GM19324 (cell line): ENCODE measurements around the gene GLMP.

Source experiments
- ATAC-seq: cut with Tn5 transposase; IDR thresholded peaks from one replicate; pipeline ENCODE4 v1.9.1; 2021; ENCODE audit warnings: mild to moderate bottlenecking, moderate library complexity; ENCODE audit not compliant: unreplicated experiment, low FRiP score

Gene GLMP

GRCh38 chr1:156253634-156254033 lies 41.8 kb downstream of the GLMP start:
- no peak for ATAC-seq

DNA sequence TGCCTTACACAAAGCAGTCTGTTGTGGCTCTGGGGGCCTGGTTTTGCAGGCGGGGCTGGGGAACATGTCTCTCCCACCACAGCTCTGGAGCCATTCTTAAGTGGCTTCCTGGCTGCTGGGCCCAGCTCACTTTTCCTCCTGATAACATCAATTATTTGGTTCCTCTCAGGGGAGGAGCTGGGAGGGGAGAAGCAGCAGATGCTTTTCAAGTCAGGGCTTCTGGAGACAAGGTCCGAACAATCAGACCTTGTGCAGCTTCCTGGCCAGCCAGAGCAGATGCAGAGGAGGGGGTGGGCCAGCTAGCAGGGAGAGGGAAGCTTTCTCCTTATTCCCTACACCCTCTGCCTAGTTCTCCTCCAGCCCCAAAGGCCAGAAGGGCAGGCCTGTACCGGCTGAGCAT lies 44.0 kb downstream of the GLMP start:
- ATAC-seq: no peak

DNA sequence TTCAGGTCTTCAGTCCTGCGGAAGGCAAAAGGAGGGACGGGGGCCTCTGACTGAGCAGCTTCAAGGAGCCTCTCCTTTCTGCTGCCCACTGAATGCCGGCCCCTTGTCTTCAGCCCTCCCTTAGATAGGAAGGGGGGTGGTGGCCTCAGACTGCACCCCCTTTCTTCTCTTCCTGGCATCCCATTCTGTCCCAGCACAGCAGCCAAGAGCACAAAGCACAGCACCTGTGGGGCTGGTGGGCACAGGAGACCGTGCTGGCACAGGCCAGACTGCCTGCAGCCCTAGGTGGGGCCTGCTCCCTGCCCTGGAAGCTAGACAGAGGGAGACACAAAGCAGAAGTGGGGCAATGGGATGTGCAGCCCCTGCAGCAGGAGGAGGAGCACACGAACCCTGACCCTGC lies 45.9 kb downstream of the GLMP start:
- ATAC-seq: no peak

- ATAC-seq: no peak
These were observed 47.2 kb downstream of the GLMP start for GRCh38 chr1:156248323-156248683.

DNA sequence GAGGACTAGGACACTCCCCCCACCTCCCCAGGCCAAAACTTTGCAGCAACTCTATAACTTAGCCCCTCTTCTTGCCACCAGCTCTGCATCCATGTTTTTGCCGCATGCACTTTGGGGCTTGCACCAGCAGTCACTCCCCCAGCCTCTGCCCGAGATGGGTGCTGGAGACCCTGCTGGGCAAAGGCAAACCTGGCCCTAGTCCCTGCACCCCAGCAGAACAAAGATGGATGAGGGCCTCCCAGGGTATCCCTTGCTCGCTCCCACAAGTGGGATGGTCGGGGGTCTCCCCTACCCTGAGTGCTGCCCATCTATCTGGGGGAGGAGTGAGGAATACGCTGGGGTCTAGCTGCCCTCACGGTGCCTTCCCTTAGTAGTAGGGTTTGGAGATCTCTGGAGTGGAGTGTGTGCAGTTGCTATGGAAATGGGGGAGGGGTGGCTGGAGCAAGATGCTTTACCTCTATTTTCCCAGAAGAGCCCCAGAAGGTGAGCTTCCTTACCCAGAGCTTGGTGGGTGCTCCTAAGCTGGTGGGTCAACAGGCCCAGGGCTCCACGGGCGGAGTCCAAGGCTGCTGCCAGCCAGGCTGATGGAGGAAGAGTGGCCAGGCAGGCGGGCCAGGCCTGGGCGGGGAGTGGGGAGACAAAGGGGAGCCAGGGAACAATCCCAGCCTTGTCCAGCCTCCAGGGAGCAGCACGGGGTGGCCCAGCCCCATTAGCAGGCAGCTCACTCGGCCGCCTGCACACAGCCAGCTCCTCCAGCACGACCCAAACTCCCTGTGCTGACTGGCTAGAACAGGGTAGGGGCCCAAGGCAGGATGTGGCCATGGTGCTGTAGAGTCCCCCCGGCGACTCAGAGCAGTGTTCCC lies 47.8 kb downstream of the GLMP start, which contains the start of gene PAQR6:
PAQR6 (minus strand) TSS at position 597 of the 863 bp plus-strand sequence. CDS start 1,325 bp downstream, outside the sequence.
- ATAC-seq: no peak

DNA sequence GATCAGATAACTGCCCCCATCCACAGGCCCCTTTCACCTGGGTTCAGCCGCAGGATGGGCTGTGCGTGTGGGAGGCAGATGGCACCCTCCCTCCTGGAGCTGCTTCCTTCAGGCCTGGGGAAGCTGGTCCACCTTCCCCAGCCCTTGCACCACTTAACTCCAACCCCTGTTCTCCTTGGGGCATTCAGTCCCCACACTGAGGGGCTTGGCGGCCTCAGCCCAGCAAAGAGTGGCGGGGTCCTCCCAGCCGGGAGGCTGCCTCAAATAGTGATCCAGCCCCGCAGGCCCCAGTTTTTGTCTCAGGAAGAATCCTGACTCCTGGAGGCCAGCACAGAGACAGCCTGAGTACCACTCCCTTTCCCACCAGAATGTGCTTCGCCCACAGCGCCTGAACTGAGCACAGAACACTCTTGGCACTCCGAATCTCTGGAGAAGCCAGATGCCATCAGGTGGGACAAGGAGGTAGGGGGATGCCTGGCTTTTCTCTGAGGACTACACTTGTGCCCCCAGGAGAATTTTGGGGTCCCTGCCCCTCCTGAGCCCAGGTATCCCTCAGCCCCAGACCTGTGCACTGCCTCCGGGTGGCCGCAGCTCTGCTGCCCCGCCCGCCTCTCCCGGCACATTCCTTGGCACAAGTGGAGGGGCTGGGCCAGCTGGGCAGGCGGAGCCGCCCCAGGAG lies 48.6 kb downstream of the GLMP start:
- ATAC-seq: no peak

- no peak for ATAC-seq
These were observed 49.2 kb downstream of the GLMP start for GRCh38 chr1:156246241-156246780.

- ATAC-seq: no peak
These were observed 49.8 kb downstream of the GLMP start for GRCh38 chr1:156245451-156246232.

DNA sequence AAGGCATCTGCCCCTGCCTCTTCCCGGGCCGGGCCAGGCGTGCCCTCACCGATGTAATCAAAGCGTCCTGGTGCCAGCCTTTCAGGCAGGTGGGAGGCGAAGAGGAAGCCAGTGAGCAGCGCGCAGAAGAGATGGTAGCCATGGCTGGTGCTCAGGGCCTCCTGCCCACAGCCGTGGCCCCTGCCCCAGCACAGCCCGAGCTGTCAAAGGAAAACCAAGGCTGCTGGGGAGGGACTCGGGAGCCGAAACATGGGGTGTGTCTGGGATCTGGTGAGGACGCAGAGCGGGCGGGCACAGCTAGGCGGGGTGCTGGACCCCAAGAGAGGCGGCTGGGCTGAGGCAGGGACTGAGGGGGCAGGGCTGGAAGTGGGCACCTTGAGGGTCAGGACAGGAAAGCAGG lies 50.8 kb downstream of the GLMP start:
- ATAC-seq: no peak

- no peak for ATAC-seq
These were observed 51.4 kb downstream of the GLMP start for GRCh38 chr1:156244126-156244525.

DNA sequence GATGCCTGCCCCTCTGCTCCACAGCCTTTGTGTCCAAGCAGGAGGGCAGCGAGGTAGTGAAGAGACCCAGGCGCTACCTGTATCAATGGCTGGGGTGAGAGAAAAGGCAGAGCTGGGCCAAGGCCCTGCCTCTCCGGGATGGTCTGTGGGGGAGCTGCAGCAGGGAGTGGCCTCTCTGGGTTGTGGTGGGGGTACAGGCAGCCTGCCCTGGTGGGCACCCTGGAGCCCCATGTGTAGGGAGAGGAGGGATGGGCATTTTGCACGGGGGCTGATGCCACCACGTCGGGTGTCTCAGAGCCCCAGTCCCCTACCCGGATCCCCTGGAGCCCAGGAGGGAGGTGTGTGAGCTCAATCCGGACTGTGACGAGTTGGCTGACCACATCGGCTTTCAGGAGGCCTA lies 52.7 kb downstream of the GLMP start:
- ATAC-seq: no peak
